HCT116 (cell line): ENCODE results near the gene ATXN7L1. TPM values are rescaled to one million over a fixed set of nuclear protein-coding genes. Genes with fewer than 3 reads are reported as not detected.

ENCODE experiments used
- ATAC-seq: fragments of 200-7000 bp; cut with Tn5 transposase; 2 replicates; pipeline ENCODE4 v1.9.1; 2020; ENCODE audit warnings: mild to moderate bottlenecking, moderate library complexity
- BruUV-seq: library from RNA; stranded (reverse); fragments of 400-500 nt; replicated peaks from 2 replicates; lab custom pipeline; 2021; lab: Mats Ljungman, UMichigan
- CTCF ChIA-PET: fragments of 300-600 bp; sonication (Branson Sonifier 250); formaldehyde crosslinking; loops from one replicate; lab custom pipeline; 2021; ENCODE audit warnings: antibody characterized with exemption; lab: Charles Lee
- POLR2A ChIA-PET: fragments of 300-600, 350-600 bp; sonication (Branson Sonifier 250); formaldehyde crosslinking; loops from one replicate; lab custom pipeline; 2021; ENCODE audit warnings: antibody characterized with exemption; lab: Charles Lee
- RAD21 ChIA-PET, 2 experiments: fragments of 300-600 bp; sonication (Branson Sonifier 250); formaldehyde crosslinking; loops; one replicate each; lab custom pipeline; 2023; ENCODE audit warnings: low total read pairs in 2 of 2; ENCODE audit not compliant: uncharacterized antibody in 2 of 2, unreplicated experiment in 2 of 2, low non-redundant PET in 1 of 2; lab: Charles Lee
- DNase-seq: peaks from one replicate; pipeline ENCODE4 v3.0.0-alpha.2; 2010; ENCODE audit warnings: low read depth, low spot score
- H2AFZ ChIP-seq: fragments of 200-600 bp; shearing (Covaris generic), sonication (generic); 2 replicates; pipeline ENCODE4 v1.6.1; 2017; ENCODE audit warnings: low read depth, mixed run types, mixed read lengths, antibody characterized with exemption, low read length; ENCODE audit not compliant: poor library complexity, severe bottlenecking
- H3K27ac ChIP-seq: 2 replicates; pipeline ENCODE4 v1.5.1; 2012; ENCODE audit warnings: low read depth, low read length
- H3K27me3 ChIP-seq: fragments of 200-600 bp; sonication (generic); 2 replicates; pipeline ENCODE4 v1.6.1; 2016; ENCODE audit warnings: mixed run types, low read length, mixed read lengths; ENCODE audit not compliant: insufficient read depth
- H3K36me3 ChIP-seq, 2 experiments: fragments of 200-500 bp in 1 of 2; fragments of 200-600 bp in 1 of 2; sonication (Bioruptor generic) in 1 of 2; sonication (generic) in 1 of 2; 2 replicates each; pipeline versions ENCODE4 v1.5.1 to v1.6.1; 2014 to 2016; ENCODE audit warnings: low read length in 2 of 2, inconsistent platforms in 1 of 2, mixed read lengths in 1 of 2, mixed run types in 1 of 2; ENCODE audit not compliant: insufficient read depth in 2 of 2, control insufficient read depth in 1 of 2
- H3K4me1 ChIP-seq, 2 experiments: fragments of 200-600 bp in 1 of 2; sonication (generic) in 1 of 2; 2 replicates each; pipeline versions ENCODE4 v1.5.1 to v1.6.1; 2012 to 2017; ENCODE audit warnings: low read length in 2 of 2, inconsistent platforms in 1 of 2, mild to moderate bottlenecking in 1 of 2, mixed read lengths in 1 of 2, mixed run types in 1 of 2, moderate library complexity in 1 of 2; ENCODE audit not compliant: insufficient read depth in 2 of 2, control insufficient read depth in 1 of 2
- H3K4me2 ChIP-seq: fragments of 200-600 bp; sonication (generic); 2 replicates; pipeline ENCODE4 v1.6.1; 2017; ENCODE audit warnings: mixed run types, low read length, mixed read lengths
- H3K4me3 ChIP-seq, 2 experiments: fragments of 200-600 bp in 1 of 2; sonication (generic) in 1 of 2; replicated peaks in 1 of 2; 2 replicates each; pipeline ENCODE4 v1.5.1; 2011 to 2016; ENCODE audit warnings: low read length in 2 of 2, control low read depth in 1 of 2, low read depth in 1 of 2, mild to moderate bottlenecking in 1 of 2, mixed read lengths in 1 of 2, mixed run types in 1 of 2
- H3K79me2 ChIP-seq: fragments of 200-600 bp; sonication (generic); 2 replicates; pipeline ENCODE4 v1.6.1; 2017; ENCODE audit warnings: mild to moderate bottlenecking, mixed run types, low read length, moderate library complexity, mixed read lengths; ENCODE audit not compliant: insufficient read depth
- H3K9ac ChIP-seq: fragments of 200-600 bp; sonication (generic); 2 replicates; pipeline ENCODE4 v1.6.1; 2016; ENCODE audit warnings: low read length, mixed read lengths
- H3K9me2 ChIP-seq: fragments of 200-600 bp; sonication (generic), shearing (Covaris generic); 2 replicates; pipeline ENCODE4 v1.6.1; 2017; ENCODE audit warnings: mixed run types, mild to moderate bottlenecking, moderate library complexity; ENCODE audit not compliant: insufficient read depth
- H3K9me3 ChIP-seq, 2 experiments: fragments of 200-500 bp in 1 of 2; fragments of 200-600 bp in 1 of 2; sonication (Bioruptor generic) in 1 of 2; sonication (generic) in 1 of 2; 2 replicates each; pipeline ENCODE4 v1.6.1; 2014 to 2017; ENCODE audit warnings: low read length in 2 of 2, mixed read lengths in 2 of 2, inconsistent platforms in 1 of 2, low read depth in 1 of 2, mild to moderate bottlenecking in 1 of 2, mixed run types in 1 of 2, moderate library complexity in 1 of 2; ENCODE audit not compliant: control insufficient read depth in 1 of 2, insufficient read depth in 1 of 2
- H4K20me1 ChIP-seq: fragments of 200-600 bp; sonication (generic), shearing (Covaris generic); 2 replicates; pipeline ENCODE4 v1.6.1; 2017; ENCODE audit warnings: mixed run types, mild to moderate bottlenecking, moderate library complexity; ENCODE audit not compliant: insufficient read depth
- ATF3 ChIP-seq: IDR thresholded peaks from 2 replicates; pipeline ENCODE4 v1.6.1; 2012
- CTCF ChIP-seq, 3 experiments: fragments of 200-600 bp in 1 of 3; sonication (generic) in 1 of 3; IDR thresholded peaks in 2 of 3; conservative IDR thresholded peaks in 1 of 3; 2 replicates each; pipeline ENCODE4 v1.5.1; 2012 to 2017; ENCODE audit warnings: low read depth in 2 of 3, low read length in 2 of 3, antibody characterized with exemption in 1 of 3, borderline replicate concordance in 1 of 3, control low read depth in 1 of 3, mild to moderate bottlenecking in 1 of 3, mixed read lengths in 1 of 3, mixed run types in 1 of 3, moderate library complexity in 1 of 3; ENCODE audit not compliant: insufficient read depth in 1 of 3
- EGR1 ChIP-seq: IDR thresholded peaks from 2 replicates; pipeline ENCODE4 v1.6.1; 2012; ENCODE audit warnings: low read depth
- ELF1 ChIP-seq: IDR thresholded peaks from 2 replicates; pipeline ENCODE4 v1.6.1; 2012; ENCODE audit warnings: low read depth, borderline replicate concordance
- EZH2 ChIP-seq: fragments of 200-600 bp; sonication (generic); IDR thresholded peaks from 2 replicates; pipeline ENCODE4 v1.6.1; 2017; ENCODE audit warnings: antibody characterized with exemption, mixed run types
- EZH2phosphoT487 ChIP-seq: fragments of 200-600 bp; IDR thresholded peaks from 2 replicates; pipeline ENCODE4 v1.6.1; 2018; ENCODE audit warnings: antibody characterized with exemption, borderline replicate concordance
- FOSL1 ChIP-seq: IDR thresholded peaks from 2 replicates; pipeline ENCODE4 v1.6.1; 2012; ENCODE audit warnings: low read depth
- JUND ChIP-seq: IDR thresholded peaks from 2 replicates; pipeline ENCODE4 v1.6.1; 2012
- POLR2AphosphoS5 ChIP-seq: IDR thresholded peaks from 2 replicates; pipeline ENCODE4 v1.6.1; 2011; ENCODE audit warnings: mild to moderate bottlenecking, low read depth, low read length, moderate library complexity
- REST ChIP-seq: IDR thresholded peaks from 2 replicates; pipeline ENCODE4 v1.6.1; 2012; ENCODE audit warnings: low read depth
- SIN3A ChIP-seq: IDR thresholded peaks from 2 replicates; pipeline ENCODE4 v1.6.1; 2012; ENCODE audit warnings: low read depth
- ZBTB33 ChIP-seq: IDR thresholded peaks from 2 replicates; pipeline ENCODE4 v1.6.1; 2011; ENCODE audit warnings: mild to moderate bottlenecking, low read length, moderate library complexity; ENCODE audit not compliant: insufficient replicate concordance; ENCODE audit errors: extremely low read depth
- ZFX ChIP-seq: fragments of 450-650 bp; IDR thresholded peaks from 2 replicates; pipeline ENCODE4 v1.6.1; 2017
- intact Hi-C: fragments of 100-400 bp; cut with micrococcal nuclease; formaldehyde crosslinking; loops from 2 replicates; pipeline ENCODE4 v1.10.0; 2022
- total RNA-seq: library from RNA; stranded (reverse); gene quantifications from one replicate; pipeline ENCODE4 v1.2.1, GENCODE V29; 2021; ENCODE audit not compliant: unreplicated experiment

ATXN7L1 gene
- total RNA-seq, 1 experiment from 2014 or later, result 11.5 TPM

GRCh38 chr7:105926131-105926530 is 49.7 kb upstream of the ATXN7L1 start:
- no peak for TF ChIP-seq FOSL1
- TF ChIP-seq REST, result no peak
- TF ChIP-seq EGR1, result no peak
- no peak for TF ChIP-seq ZFX
- TF ChIP-seq SIN3A, result no peak
- no peak for TF ChIP-seq EZH2
- TF ChIP-seq ATF3, result no peak
- TF ChIP-seq ZBTB33, result no peak
- no peak for TF ChIP-seq EZH2phosphoT487
- no peak for TF ChIP-seq JUND
- TF ChIP-seq CTCF (IDR thresholded peaks at IDR 0.05 in 2 of 3, conservative IDR thresholded peaks at IDR 0.05 in 1 of 3; ENCODE audit: borderline replicate concordance in 1 of 3, insufficient read depth in 1 of 3, low read depth in 2 of 3, low read length in 2 of 3), result no peak
- TF ChIP-seq POLR2AphosphoS5, result no peak
- TF ChIP-seq ELF1, result no peak
- TF ChIP-seq, all 23 proteins: peak for 0
- POLR2A ChIA-PET, result no interaction called here

More at GRCh38 chr7:105926131-105926530, 49.7 kb upstream of the ATXN7L1 start:
- no peaks in the 10 kb centered on the region for H3K4me1 ChIP-seq
- H2AFZ ChIP-seq, result no peak overlapping the region
- intact Hi-C loops, result no loop called here
- no peaks in the 10 kb centered on the region for H4K20me1 ChIP-seq
- no peak overlapping the region for H3K4me3 ChIP-seq
- H3K79me2 ChIP-seq, result no peaks in the 10 kb centered on the region
- no peaks in the 10 kb centered on the region for H3K9me3 ChIP-seq
- H3K27ac ChIP-seq, result no peak overlapping the region
- no peaks in the 10 kb centered on the region for H3K9me2 ChIP-seq
- no peak overlapping the region for H3K9ac ChIP-seq
- no peak overlapping the region for H3K4me2 ChIP-seq
- H3K27me3 ChIP-seq, result no peaks in the 10 kb centered on the region
- CTCF ChIA-PET, result no interaction called here
- RAD21 ChIA-PET, result no interaction called here
- H3K36me3 ChIP-seq, result peaks cover 0 to 8% of the 10 kb centered on the region in 2 experiments; a peak in 2 of 4 replicates
- no peak for DNase-seq
- ATAC-seq, result no peak
- no TSS peak for BruUV-seq
